HEK293T (cell line): ENCODE measurements around the gene HTR3B.

Experiments used
- ARNT ChIP-seq: fragments of 450-650 bp; IDR thresholded peaks from 2 replicates; pipeline ENCODE4 v1.6.1; 2017; ENCODE audit warnings: mild to moderate bottlenecking
- BHLHE40 ChIP-seq: fragments of 450-650 bp; IDR thresholded peaks from 2 replicates; pipeline ENCODE4 v1.6.1; 2016; ENCODE audit warnings: mild to moderate bottlenecking, moderate library complexity, borderline replicate concordance
- CTBP1 ChIP-seq: fragments of 450-650 bp; IDR thresholded peaks from 2 replicates; pipeline ENCODE4 v1.6.1; 2016; ENCODE audit warnings: borderline replicate concordance
- ELF4 ChIP-seq: fragments of 450-650 bp; IDR thresholded peaks from 2 replicates; pipeline ENCODE4 v1.6.1; 2017; ENCODE audit warnings: antibody characterized with exemption
- FOXK2 ChIP-seq: fragments of 450-650 bp; IDR thresholded peaks from 2 replicates; pipeline ENCODE4 v1.6.1; 2016; ENCODE audit warnings: mild to moderate bottlenecking
- SP1 ChIP-seq: fragments of 450-650 bp; IDR thresholded peaks from 2 replicates; pipeline ENCODE4 v1.6.1; 2017
- TARDBP ChIP-seq: fragments of 450-650 bp; IDR thresholded peaks from 2 replicates; pipeline ENCODE4 v1.6.1; 2016
- TF ChIP-seq, protein P1 (sequence below): fragments of 450-650 bp; IDR thresholded peaks from 2 replicates; pipeline ENCODE4 v1.6.1; 2016

DNA sequence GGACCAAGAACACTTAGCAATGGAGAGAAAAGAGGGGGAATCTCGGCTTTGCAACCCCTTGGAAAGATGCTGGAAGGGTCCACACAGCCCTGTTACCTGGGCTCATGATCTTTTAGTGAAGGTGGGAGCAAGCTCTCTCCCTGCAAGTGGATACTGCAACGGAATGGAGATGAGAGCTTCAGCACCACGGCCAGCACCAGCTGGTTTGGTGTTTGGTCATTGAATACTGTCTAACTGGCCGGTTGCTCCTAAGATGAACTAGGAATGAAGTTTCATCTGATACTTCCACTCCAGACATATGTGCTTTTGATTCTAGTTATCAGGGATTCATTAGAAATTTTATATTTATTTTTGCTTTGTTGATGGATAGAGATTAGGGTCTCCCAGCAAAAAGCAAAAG, 86.6 kb downstream of the HTR3B start:
- no peak for TF ChIP-seq TARDBP
- TF ChIP-seq ELF4, result no peak
- TF ChIP-seq ARNT, result no peak
- no peak for TF ChIP-seq BHLHE40
- TF ChIP-seq, protein P1, sequence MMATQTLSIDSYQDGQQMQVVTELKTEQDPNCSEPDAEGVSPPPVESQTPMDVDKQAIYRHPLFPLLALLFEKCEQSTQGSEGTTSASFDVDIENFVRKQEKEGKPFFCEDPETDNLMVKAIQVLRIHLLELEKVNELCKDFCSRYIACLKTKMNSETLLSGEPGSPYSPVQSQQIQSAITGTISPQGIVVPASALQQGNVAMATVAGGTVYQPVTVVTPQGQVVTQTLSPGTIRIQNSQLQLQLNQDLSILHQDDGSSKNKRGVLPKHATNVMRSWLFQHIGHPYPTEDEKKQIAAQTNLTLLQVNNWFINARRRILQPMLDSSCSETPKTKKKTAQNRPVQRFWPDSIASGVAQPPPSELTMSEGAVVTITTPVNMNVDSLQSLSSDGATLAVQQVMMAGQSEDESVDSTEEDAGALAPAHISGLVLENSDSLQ, result no peak
- no peak for TF ChIP-seq FOXK2
- TF ChIP-seq SP1, result no peak
- no peak for TF ChIP-seq CTBP1
